ENCODE measurements around the gene CATSPER4.
"Not testable (repeated sequence)": the region's sequence is repeated elsewhere in the genome, so short reads cannot be mapped to it uniquely, and the experiment has no call there.

CATSPER4 gene

DNA sequence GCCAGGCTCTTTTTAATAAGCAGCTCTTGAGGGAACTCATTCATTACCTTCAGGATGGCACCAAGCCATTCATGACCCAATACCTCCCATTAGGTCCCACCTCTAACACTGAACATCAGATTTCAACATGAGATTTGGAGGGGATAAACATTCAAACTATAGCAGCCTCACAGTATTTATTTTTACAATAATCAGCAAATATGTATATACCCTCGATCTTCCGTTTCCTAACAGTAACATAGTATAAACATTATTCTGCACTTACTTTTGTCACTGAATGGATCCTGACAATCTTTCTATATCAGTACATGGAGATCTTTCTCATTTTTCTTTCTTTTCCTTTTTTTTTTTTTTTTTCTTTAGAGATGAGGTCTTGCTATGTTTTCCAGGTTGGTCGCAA, 5.4 kb downstream of the CATSPER4 start:
- no peak for DNase-seq (ENCODE audit: low read depth in 3 of 3)

DNA sequence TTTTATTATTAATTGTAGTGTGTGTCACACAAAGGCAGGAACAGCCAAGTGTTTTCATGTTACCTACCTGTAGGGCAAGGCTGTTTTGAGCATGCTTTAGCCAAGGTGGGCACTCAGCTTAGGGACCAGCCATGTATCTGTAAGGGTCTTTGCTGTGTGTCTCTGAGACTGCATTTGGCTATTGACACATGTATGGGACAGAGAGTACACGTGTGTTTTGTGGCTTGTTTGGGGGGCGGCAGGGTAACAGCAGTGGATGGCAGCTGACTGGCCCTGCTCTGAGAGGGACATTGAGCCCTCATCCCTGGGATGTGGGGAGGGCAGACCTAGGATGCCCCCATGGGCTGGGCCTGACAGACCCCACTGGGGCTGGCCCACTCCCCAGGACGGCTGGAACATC, 6.9 kb downstream of the CATSPER4 start:
- no peak for DNase-seq (ENCODE audit: low read depth in 3 of 3)

DNA sequence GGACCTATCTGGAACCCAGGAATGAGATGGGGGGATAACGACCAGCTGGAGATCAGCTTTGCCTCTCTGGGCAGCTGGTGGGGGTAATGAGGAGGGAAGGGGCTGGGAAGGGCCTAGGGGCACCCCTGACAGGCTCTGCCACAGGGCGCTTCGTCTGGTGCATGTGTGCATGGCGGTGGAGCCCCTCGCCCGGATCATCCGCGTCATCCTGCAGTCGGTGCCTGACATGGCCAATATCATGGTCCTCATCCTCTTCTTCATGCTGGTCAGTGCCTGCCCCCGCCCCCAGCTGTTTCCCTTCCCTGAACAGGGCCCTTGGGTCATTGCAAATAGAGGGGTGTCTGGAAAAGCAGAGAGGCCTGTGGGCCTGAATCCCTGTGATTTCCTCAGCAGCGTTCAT, 7.4 kb downstream of the CATSPER4 start:
- DNase-seq (ENCODE audit: low read depth in 3 of 3), result no peak

DNA sequence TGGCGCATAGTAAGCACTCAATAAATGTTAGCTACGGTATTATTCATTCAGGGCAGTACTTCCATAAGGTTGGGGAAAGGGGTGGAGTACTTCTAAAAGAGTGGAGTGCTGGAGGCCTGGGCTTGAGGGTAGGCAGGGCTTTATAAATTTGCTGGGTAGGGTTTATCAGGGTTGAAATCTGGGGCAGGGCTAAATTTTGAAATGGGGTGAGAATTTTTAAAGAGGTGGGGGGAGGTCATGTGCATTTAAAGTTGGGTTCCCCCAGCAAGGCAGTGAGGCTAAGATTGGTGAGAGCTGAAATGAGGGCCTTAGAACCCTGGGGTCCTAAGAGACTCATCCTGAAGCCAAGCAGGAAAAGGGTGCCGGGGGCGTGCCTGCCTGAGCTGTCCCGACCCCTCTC, 10.0 kb downstream of the CATSPER4 start:
- DNase-seq (ENCODE audit: low read depth in 3 of 3), result no peak

DNA sequence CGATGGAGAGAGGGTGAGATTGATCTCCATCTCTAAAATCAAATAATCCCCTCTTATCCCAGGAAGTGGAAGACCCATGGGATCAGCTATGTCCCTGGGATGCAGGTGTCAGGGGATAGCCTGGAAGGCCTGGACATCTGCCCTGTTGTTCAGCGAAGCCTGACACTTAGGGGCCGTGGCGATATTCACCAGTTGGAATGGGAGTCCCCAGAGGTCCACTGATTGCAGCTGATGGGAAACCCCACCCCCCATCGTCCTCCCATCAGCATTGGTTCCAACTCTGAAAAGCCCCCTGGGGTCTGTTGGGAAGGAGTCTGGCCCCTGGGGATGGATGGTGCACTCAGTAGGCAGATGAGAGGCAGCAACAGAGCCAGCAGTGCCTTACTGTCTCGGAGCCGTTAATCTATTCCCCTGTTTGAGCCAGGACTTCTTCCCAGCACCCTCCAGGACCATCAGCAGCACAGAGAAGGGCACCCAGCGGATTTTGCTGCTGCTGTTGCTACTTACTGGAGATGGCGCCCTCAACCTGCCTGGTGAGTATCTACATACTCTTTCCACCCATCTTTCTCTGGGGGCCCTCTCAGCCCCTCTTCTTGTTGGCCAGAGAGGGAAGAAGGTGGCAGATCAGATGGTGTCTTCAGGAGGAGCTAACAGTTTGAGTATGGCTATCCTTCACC, 13.4 kb downstream of the CATSPER4 start:
- no peak for DNase-seq (ENCODE audit: low read depth in 3 of 3)

DNA sequence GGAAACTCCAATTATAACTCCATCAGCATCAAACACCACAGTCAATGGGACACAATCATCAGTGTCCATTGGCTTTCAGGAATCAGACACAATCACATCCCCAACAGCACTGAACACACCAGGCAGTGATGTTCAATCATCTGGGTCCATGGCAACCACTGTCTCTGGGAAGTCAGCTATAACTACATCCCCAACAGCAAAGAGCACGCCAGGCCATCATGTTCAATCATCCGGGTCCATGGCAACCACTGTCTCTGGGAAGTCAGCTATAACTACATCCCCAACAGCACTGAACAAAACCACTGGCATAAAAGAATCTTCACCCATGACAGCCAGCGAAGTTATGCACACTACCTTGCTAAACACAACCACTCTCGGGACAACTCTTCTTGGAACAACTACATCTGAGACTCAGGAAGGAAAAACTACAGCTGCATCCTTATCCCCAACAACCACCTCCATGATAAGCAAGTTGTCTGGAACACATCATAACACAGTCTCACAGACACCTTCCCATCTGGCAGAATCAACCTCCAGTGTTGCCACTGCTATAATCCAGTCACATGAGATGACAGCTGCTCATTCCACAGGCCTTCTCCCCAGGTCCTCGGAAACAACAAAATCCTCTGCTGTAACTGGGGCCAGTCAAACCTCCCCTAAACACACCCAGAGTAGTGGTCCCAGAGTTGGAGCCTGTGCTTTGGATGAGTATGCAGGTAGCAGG, 19.9 kb downstream of the CATSPER4 start:
- no peak for DNase-seq (ENCODE audit: low read depth in 3 of 3)

DNA sequence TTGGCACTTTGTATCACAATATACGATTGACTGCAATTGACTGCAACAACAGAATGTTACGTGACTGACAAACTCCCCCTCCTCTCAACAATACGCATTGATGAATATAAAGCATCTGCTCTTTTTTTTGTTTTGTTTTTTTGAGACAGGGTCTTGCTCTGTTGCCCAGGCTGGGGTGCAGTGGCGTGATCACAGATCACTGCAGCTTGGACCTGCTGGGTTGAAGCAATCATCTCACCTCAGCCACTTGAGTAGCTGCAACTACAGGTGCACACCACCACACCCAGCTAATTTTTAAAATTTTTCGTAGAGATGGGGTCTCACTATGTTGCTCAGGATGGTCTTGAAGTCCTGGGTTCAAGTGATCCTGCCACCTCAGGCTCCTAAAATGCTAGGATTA, 22.3 kb downstream of the CATSPER4 start:
- no peak for DNase-seq (ENCODE audit: low read depth in 3 of 3)

DNA sequence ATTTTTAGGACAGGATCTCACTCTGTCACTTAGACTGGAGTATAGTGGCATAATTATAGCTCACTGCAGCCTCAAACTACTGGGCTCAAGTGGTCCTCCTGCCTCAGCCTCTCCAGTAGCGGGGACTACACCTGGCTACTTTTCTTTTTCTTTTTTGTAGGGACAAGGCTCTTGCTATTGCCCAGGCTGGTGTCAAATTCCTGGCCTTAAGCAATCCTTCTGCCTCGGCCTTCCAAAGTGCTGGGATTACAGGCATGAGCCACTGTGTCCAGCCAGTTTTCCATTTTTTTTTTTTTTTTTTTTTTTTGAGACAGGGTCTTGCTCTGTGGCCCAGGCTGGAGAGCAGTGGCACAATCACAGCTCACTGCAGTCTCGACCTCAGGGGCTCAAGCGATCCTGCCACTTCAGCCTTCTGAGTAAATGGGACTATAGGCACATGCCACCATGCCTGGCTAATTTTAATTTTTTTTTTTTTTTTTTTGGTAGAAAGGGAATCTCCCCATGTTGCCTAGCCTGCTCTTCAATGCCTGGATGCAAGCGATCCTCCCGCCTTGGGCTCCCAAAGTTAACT, 23.0 kb downstream of the CATSPER4 start:
- DNase-seq (ENCODE audit: low read depth in 3 of 3), result no peak

DNA sequence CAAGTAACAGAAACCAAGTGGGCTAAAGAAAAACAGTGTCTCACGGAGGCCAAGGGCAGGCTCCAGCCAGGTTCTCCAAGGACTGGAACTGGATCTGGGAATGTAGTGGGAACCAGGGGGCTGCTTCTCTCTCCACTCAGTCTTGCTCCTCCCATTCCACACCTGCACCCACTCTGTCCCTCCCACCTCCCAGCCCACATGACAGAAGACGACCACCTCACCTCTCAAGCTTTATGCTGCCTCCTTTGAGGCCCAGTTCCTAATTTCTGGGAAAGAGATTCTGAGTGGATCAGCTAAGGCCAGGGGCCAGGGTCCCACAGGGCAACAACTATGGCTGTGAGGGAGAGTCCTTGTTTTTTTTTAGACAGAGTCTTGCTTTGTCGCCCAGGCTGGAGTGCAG, 24.8 kb downstream of the CATSPER4 start:
- DNase-seq (ENCODE audit: low read depth in 3 of 3), result no peak

DNA sequence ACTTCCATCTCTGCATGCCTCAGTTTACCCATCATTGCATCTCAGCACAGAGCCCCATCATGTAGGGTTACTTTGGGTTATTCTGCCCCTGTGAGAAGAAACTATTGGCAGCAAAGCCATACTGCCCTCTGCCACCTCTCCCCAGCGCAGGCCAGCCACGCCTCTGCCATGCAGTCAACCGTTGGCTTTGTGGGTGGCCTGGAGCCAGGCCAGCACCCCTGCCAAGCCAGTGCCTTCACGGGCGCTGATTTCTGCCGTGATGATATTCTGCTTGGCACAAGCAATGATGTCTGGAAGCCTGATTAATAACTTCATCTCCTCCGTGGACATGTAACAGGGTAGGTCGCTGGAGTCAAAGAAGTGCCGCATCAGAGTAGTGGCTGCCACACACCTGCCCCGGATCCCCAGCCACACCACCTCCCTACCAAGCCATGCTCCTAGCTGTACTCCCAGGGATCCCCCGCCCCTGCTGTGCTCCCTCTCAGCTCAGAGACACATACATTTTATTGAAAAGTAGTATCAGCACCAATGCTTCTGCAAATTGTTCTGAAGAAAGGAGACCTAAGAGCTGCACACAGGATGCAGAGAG, 28.6 kb downstream of the CATSPER4 start:
- no peak for DNase-seq (ENCODE audit: low read depth in 3 of 3)

DNA sequence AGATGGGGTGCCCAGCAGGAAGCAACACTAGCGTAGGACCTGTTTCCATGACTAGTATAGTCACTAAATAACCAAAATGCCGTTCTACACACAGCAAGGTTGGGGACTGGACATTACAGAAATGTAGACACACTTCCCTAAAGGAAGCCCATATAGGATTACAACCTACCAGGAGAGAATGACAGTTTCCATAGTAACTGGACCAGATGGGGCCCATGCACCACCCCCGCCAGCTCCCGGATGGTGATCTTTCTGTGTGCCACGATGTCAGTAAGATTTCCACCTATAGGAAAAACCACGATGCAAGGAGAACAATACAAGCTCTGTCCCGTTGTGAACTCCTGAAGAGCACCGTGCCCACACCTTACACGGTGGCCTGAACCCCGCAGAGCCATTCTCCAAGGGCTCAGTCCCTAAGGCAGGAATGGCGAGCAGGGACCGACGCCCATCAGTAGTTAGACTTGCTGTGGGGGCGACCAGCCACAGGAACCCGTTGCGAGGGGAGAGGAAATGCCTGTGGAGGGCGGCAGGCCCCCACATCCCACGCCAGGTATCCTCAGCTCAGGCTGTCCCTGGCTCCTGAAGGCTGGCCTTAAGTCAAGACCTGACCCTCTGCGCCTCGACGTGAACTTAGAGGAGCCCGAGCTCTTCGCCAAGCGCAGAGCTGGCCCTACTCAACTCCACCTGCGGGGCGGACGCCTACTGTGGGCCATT, 30.0 kb downstream of the CATSPER4 start:
- DNase-seq (ENCODE audit: low read depth in 3 of 3), result no peak

DNA sequence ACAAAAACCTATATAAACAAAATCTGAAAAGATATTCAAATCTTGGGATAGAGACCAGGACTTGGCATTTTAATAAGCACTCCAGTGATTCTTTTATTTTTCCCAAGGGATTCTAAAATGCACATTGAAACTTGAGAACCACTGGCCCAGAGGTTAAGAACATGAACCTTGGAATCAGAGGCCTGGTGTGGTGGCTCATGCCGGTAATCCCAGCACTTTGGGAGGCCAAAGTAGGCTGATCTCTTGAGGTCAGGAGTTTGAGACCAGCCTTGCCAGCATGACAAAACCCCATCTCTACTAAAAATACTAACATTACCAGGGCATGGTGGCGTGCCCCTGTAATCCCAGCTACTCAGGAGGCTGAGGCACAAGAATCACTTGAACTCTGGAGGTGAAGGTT, 30.7 kb downstream of the CATSPER4 start:
- no peak for DNase-seq (ENCODE audit: low read depth in 3 of 3)

DNA sequence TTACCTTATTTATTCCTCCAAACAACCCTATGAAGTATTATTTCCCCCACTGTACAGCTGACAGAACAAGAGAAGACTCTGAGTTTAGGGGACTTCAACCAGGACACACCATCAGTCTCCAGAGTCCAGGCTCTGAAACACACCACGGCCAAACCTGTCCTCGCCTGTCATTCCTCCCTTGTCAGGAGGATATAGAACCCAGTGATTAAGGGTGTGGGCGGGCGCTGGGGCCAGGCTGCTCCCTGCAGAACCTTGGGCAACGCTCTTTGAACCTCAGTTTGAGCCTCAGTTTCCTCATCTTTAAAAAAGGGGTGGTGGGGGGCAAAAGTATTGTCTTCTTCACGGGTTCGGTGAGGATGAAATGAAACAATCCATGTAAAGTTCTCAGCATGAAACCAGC, 34.2 kb downstream of the CATSPER4 start:
- no peak for DNase-seq (ENCODE audit: low read depth in 3 of 3)

DNA sequence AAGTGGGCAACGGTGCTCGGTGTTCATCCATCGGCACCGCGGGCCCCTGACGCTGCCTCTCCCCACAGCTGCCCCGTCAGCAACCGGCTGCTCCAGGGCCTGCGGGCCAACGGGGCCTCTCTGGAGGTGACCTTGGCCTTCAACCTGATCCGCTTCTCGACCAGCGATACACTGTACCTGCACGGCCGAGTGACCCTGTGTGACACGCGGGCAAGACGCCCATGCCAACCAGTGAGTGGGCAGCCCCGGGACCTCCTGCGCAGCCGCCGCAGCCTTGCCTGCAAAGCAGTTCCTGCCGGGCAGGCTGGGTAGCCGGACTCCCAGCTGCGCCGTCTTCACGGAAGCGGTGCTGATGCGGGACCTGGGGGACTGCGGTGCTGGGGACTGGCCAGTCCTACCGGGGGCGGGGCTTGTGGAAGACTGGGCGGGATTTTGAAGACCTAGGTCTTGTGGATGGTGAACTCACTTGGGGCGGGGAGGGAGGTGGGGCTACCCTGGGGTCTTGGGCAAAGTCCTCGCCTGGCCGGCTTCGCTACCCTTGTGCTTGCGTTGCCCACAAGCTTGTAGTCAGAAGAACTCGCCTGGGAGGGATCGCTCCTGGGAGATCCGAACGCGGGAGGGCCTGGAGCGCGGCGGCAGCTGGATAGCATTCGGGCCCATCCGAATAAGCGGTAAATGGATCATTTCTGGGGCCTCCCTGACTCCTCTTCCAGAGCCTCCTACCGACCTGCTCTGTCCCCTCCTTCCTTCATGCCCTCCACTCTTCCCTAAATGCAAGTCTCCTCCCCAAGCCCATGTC, 34.8 kb downstream of the CATSPER4 start:
- peak in 1 of 3 experiments; percentile 63 for DNase-seq (ENCODE audit: low read depth in 3 of 3)

DNA sequence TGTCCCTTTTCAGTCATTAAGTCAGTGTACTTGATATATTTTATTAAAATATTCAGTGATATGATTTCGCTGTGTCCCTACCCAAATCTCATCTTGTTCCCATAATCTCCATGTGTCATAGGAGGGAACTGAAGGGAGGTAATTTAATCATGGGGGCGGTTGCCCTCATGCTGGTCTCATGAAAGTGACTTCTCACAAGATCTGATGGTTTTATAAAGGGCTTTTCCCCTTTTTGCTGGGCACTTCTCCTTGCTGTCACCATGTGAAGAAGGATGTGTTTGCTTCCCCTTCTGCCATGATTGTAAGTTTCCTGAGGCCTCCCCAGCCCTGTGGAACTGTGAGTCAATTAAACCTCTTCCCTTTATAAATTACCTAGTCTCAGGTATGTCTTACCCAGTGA, 40.3 kb downstream of the CATSPER4 start:
- not testable (repeated sequence) for DNase-seq (ENCODE audit: low read depth in 3 of 3)

DNA sequence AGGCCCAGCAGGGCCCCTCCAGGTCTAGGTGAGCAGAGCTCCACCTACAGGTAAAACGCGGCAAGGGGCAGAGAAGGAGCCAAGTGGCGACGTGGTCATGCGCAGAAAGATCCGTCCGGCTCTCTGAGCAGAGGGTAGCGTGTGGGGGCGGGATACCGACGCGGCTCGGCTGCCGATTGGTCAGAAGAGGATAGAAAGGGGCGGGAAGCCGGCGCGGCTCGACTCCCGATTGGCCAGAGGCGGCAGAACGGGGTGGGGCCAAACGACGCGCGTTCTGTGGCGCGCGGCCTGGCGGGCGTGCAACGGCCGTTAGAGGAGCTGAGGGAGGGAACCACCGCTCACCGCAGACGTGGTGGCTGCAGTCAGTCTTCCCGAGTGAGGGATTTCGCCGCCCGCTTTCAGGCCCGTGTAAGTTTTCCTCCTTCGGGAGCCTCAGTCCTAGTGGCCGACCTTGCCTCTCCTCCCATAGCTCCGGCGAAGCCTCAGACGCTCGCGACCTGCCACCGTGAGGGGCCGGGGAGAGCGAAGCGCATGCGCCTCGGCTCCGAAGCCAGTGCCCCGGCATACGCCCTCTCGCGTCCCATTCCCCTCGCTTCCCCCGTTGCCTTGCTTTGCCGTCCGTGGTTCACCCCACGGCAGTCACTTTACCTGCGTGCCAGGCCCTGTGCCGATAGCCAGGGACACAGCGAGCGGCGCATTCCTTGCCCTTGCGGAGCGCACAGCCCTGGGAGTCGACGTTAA, 43.7 kb downstream of the CATSPER4 start, which contains the start of gene CEP85:
TSS of gene CEP85 (plus strand) at position 298 of the 741 bp plus-strand sequence. CDS start 5,584 bp downstream, outside the sequence.
- peak; percentile 97 to 98 (median 97) for DNase-seq (ENCODE audit: low read depth in 3 of 3)

DNA sequence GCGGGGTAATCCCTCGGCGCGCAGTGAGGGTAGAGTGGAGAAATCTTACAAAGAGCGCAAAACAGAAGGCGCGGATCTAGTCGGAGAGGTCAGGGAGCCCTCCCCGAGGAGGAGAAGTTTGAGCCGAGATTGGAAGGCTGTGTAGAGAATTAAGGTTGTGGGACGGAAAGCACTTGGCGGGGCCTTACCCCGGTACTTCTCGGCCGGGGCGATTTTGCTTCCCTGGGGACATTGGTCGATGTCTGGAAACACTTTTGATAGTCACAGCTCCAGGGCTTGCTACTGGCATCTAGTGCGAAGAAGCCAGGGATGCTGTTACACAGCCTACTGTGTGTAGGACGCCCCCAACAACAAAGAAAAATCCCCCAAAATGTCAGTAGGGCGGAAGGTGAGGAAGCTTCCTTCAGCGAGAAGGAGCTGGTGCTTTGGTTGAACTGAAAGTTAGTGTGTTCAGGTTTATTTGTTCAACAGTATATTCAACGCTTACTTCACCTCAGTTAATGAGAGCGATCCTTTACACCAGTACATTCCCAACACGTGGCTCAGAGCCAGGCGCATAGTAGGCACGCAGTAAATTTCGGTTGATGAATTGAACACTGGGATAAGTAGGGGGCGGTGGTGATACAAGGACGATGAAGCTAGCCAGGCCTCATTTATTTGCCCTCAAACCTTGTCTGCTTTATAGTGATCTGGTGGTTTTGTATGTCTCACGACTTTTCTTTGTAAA, 44.4 kb downstream of the CATSPER4 start:
- no peak for DNase-seq (ENCODE audit: low read depth in 3 of 3)

DNA sequence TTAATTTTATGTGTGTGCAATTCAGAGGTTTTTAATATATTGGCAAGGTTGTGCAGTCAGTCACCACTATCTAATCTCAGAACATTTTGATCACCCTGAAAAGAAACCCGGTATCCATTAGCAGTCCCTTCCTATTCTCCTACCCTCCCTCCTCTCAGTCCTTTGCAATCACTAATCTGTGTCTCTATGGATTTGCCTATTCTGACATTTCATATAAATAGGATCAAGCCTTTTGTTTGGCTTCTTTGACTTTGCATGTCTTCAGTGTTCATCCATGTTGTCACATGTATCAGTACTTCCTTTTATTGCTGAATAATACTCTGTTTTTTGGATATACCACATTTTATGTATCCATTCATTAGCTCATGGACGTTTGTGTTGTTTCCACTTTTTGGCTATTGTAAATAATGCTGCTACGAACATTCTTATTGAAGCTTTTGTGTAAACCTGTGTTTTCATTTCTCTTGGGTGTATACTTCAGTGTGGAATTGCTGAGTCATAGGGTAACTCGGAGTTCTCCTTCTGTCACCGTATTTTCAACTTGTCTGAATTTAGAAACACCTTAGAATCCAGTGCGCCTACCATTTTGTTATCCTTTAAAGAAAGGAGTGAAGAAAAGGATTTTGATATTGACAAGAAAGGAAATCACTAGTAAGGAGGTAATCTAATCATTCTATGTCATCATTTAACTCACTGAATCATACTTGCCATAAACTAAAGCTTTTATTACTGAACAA, 47.0 kb downstream of the CATSPER4 start:
- no peak for DNase-seq (ENCODE audit: low read depth in 3 of 3)

DNA sequence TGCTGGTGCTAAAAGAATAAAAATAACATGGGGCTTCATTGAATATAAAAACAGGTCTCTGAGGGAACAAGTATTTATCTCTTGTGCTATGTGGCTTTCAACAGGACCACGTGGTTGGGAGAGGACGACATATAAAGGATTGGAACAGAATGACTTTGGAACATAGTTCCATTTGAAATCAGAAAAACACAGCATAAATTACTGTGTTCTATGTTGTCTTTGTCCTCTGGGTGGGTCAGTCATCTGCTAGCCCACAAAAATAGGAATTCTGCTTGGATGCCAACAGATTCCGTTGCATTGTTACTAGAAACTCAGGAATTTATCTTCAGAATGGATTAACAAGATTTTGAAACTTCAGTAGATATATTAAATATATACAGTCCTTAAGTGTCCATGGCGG, 49.5 kb downstream of the CATSPER4 start:
- DNase-seq (ENCODE audit: low read depth in 3 of 3), result no peak
